SKM-1 (cell line): ENCODE data around the gene CNGB1.
A peak's percentile ranks its signal among the peaks of the same experiment; 100 is the strongest.

ENCODE experiments used
- DNase-seq: peaks from one replicate; lab custom pipeline; 2025; ENCODE audit not compliant: unreplicated experiment; lab: John Stamatoyannopoulos, UW

The CNGB1 gene

DNA sequence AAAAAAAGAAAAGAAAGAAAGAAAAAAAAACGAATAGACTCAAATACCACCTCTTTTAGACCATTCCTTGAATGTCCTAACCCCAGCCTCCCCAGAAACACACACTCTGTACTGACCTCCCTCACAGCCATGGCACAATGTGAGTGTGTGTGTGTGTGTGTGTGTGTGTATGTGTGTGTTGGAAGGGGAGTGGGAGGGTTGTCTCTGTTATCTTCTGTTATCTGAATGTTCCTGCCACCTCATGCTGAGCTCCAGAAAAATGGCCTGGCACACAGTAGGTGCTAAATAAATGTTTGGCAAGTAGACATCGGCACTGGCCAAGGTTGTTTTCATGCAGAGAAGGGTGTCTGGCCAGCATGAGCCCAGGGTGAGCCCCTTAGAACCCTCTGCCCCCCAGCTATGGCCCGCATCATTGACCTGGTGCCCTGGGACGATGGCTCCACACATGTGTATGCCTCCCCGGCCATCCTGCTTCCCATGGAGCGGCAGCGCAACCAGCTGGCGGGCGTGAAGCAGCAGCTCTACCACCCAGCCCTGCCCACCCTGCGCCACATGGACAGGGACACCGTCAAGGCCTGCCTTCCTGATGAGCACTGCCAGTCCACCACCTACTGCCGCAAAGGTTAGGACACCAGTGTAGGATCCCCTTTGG lies 6.6 kb upstream of the CNGB1 start:
- DNase-seq: no peak

DNA sequence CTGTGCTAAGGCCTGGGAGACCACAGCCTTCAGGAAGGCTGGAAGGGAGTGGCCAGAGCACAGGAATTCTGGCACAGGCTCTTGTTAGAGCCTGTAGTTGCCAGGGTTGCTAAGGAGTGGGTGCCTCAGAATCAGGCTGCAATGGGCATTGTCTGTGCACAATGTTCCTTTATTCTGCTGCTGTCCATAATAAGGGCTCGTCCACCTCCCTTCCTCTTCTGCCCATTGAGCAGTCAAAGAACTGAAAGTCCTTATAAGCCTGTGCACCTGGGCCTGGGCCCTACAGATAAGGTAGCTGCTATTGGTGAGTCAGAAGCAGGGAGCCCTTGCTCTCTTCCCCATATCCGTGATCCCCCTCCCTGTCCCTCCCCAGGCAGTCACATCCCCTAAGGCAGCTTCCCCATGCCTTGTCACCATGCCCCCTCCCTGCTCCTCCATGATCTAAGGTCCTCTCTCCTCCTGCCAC lies 5.4 kb upstream of the CNGB1 start:
- DNase-seq: no peak

DNA sequence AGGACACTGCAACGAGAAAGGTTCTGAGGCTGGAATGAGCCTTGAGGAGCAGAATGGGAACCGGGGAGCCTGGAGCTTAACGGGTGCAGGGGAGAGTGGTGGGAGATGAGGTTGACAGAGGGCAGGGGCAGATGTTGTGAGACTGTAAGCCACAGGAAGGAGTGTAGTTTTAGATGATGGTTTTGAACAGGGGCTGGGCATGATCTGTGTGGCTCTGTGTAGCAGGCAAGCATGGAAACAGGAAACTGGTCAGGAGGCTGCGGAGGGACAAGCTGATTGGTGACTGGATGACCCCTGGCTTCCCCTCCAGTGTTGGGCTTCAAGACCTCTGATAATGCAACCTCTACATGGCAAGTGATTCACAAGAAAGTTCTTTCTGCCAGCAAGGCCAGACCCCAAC lies 1.4 kb upstream of the CNGB1 start:
- no peak for DNase-seq

DNA sequence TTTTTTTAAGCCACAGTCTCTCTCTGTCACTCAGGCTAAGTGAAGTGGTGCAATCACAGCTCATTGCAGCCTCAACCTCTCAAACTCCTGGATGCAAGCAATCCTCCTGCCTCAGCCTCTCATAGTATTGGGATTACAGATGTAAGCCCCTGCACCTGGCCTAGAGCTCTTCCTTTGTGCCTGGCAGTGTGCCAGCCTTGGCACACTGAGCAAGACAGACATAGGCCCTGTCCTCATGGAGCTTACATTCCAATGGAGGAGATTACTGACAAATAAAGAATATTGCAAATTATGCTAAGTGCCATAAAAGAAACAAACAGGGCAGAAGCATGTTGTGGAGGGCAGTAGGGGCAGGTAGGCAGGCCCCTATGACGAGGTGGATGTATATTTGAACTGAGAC lies 920 bp upstream of the CNGB1 start:
- no peak for DNase-seq

DNA sequence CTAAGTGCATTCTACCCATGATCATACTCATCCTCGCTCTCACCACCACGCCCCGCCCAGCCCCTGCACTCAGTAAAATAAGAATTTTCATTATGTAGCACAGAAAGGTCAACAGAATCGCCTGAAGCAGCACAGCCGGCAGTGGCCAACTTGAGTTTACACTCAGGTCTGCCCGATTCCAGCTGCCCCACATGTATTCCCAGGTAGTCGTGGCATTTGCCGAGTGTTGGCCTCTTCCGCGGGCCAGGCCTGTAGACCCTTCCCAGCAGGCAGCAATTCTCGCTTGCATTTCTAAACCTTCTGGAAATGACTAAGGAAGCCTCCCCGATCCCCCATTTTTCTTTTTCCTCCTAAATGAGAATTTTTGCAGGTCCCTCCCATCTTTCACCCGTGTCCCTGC lies 609 bp downstream of the CNGB1 start:
- no peak for DNase-seq

DNA sequence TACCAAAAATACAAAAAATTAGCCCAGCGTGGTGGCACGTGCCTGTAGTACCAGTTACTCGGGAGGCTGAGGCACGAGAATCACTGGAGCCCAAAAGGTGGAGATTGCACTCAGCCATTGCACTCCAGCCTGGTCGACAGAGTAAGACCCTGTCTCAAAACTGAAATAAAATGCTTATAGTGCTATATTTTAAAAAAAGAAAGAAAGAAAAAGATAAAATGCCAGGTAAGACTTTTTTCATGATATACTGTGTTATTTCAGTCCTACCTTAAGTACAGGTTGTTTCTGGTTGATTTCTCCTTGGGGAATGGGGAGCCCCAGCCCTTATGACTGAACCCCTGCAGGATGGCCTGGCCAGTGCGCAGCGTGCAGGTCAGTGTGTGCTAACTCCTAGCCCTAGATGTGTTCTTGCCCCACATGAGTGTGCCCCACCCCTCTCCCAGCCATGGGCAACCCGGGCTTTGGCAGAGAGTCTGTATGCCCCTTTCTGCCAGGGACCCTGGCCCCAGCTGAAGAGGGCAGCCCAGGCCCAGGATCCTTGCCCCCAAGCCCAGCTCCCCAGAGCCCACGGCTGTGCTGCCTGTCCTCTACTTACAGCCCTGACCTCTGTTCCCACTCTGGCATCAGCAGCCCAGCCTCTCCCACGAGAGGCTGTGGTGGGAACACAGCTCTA lies 1.3 kb downstream of the CNGB1 start:
- DNase-seq: no peak

DNA sequence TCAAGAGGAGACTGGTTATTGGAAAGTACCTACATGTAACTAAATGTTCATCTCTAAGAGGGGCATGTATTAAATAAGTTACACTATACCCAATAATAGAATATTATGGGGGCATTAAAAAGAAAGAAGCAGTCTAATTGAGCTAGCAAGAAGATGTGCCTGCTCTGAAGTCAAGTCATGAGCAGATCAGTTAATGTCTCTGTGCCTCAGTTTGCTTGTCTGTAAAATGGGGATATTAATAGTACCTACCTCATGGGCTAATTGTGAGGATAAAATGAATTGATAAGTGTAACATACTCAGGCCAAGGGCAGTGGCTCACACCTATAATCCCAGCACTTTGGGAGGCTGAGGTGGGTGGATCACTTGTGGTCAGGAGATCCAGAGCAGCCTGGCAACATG lies 3.0 kb downstream of the CNGB1 start:
- DNase-seq: no peak

DNA sequence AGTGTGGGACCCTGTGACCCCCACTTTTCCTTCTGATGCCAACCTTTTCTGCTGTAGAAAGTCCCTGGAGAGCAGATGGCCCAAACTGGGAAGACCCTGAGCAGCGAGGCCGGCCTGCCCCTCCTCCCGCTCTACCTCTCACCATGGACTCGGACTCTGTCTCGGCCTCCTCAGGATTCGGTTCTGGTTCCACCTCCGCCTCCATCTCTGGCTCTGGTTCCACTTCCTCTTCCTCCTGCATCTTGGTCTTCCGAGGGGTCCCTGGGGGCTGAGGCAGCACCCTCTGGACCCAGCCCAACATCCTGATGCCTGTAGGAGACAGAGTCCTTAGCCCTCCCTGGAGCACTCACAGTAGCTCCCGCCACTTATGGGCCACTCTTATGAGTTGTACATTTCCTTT lies 3.9 kb downstream of the CNGB1 start:
- DNase-seq: no peak

DNA sequence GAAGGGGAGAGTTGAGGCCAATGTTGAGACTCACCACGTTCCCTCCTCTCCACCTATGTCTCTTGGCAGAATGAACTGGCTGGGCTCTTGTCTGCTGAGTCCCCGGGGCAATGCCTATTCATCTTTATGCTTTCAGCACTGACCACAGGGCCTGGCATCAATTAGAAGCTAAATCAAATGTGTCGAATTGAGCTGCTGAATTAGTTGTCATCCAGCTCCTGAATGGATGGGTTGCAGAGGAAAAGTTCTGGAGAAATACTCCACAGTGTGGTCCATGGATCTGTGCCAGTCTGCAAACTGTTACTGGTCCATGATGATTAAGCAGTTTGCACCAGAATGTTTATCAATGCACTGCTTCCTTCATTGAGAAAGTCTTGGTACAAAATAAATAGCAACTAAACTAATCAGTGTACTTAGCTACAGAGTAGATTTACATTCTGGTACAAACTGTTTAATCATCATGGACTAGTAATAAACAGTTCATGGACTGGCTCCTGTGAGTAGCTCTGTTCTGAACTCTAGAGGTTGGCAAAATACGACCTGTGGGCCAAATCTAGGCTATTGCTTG lies 4.6 kb downstream of the CNGB1 start:
- no peak for DNase-seq

DNA sequence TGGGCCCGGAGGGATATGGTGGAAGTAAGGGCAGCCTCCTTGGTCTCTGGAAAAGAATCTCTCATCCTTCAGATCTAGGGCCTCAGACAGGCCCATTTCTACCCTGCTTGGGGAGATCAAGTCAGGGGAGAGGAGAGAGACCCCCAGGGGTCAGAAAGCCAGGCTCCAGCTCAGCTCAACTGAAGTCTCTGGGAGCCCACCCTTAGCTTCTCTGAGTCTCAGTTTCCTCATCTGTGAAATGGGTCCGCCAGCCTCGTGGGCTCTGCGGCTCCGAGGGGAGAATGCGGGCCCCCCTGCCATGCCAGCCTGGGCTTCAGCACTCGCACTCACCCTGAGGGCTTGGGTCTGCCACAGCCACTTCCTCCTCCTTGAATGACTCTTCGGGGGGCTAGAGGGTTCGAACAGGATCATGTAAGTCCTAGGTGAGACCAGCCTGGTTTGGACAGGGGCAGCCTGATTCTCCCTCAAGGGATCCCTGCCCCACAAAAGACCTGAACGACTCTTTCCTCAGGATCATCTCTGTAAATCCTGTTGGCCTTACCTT lies 6.7 kb downstream of the CNGB1 start:
- no peak for DNase-seq

DNA sequence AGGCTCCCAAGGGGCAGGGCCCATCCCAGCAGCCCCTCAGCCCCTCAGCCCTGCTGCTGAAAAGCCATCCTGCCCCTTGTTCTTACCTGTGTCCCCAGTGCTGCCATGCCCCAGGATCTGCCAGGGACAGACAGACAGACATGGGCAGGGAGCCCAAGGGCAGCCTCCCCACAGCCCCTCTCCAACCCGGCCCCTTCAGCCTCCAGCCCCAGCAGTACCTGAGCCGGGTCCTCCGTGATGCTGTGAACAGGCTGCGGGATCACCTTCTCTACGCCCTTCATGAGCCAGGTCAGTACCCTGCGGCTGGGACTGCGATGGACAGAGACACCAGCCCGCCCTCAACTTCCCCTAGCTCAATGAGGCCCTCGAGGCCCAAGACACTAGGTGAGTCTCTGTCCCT lies 8.2 kb downstream of the CNGB1 start:
- no peak for DNase-seq

DNA sequence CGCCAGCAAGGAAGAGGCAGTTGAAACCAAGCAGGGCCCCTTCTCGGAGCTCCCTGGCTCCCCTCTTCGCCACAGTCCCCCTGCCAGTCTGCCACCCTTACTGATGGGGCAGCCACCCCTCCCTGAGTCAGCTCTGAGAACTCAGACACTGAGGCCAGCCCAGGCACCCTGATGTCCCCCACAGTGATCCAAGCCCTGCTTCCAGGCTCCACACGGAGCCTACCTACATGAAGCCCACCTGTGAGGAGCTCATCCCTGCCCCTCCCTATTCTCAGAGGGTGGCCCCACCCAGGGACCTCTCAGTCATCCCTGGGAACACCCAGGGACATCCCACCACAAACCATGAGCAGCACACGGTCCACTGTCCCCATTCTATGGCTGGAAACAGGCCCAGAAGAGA lies 8.9 kb downstream of the CNGB1 start:
- DNase-seq: no peak

DNA sequence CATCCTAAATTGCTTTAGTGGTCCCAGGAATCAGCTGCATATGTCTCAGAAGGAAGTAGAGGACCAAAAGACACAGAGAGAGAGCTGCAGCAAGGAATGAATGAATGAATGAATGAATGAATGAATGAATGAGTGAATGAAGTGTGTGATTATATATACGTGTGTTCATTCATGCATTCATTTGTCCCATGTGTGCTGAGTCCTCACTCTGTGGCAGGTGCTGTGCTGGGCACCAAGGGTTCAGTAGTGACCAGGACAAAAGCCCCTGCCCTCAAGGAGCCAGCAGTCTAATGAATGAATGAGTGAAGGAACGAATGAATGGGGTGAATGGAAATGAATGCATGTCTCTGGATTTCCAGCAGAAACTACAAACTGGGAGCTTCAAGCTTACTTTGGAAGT lies 9.4 kb downstream of the CNGB1 start:
- no peak for DNase-seq

DNA sequence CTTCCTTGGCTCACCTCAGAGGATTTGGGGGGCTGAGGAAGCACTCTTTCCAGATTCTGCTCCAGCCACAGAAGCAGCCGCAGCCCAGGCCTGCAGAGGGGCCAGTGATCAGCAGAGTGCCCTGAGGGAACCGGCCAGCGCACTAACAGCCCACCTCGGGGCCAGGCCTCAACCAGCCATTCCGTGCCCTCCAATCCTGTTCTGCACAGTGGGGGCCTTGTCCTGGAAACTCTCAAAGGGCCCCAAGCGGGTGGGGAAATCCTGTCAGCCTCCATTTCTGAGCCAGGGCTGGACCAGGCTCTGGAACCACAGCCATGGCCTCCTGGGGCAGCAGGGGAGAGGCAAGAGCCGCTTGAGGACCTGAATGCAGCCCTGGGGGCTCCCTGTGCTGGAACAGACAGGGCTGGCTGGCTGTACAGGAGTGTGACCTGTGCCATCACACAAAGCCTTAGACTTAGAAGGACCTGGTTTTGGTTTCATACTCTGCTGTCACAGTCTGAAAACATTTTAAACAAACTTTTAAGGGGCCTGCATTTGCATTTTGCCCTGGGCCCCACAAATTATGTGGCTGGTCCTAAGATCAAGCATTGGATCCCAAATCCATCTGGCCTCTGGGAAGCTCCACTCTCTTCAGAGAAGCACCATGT lies 10.0 kb downstream of the CNGB1 start:
- DNase-seq: no peak

DNA sequence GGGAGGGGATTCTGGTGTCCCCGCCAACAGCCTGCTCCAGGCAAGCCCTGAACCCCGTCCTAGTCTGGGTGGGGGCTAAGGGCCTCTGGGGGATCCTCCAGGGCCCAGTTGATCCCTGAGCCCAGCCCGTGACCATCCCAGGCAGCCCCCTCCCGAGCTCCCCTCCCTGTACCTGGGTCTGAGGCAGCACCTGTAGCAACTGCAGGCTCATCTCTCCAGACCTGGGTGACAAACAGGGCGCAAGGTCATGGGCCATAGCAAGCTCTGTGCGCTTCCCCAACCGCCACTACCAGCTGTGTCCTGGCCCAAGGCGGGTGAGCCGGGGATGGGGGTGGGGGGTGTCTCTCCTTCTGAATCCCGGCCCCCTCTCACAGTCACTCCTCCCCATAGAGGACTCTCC lies 10.6 kb downstream of the CNGB1 start:
- no peak for DNase-seq

DNA sequence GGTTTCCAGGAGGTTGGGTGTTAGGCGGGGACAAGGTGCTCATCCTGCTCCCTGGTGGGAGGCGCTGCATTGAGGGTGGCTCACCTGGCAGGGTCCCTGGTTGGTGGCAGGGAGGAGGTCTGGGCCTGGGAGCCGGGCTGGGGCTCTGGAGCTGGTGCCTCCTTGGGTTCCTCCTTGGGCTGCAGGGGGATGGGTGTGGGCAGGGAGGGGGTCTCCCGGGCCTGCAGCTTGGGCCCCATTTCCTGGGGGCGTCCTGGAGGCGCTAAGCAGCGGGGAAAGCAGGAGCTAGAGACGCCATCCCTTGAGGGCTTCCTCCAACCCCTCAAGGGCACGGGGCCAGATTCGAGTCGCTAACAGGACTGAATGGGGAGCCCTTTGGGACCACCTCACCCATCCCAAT lies 11.1 kb downstream of the CNGB1 start:
- DNase-seq: no peak

DNA sequence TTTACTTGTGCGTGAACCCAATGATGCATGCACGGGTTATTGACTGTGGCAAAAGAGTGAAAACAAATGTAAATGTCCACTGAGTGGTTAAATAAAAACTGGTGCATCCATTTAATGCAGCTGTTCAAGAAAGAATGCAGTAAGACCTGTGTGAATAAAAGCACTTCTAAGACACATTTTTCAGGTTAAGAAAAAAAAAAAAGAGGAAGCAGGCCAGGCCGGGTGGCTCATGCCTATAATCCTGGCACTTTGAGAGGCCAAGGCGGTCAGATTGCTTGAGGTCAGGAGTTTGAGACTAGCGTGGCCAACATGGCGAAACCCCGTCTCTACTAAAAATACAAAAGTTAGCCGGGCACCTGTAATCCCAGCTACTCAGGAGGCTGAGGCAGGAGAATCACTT lies 11.8 kb downstream of the CNGB1 start:
- peak; percentile 36 for DNase-seq

DNA sequence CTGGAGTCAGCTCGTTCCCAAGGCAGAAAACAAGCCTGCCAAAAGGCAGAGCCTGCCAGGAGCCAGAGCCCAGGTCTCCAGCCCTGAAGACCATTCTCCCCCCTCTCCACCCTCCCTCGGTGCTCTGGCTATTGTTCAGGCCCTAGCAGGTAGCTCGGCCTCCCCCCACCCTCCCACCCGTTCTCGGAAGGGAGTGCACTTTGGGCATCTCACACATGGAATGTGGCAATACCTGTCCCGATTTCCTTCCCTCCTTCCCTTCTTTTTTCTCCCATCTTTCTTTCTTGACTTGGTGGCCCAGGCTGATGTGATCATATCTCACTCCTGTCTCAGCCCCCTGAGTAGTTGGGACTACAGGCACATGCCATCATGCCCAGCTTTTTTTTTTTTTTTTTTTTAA lies 12.4 kb downstream of the CNGB1 start:
- DNase-seq: no peak

DNA sequence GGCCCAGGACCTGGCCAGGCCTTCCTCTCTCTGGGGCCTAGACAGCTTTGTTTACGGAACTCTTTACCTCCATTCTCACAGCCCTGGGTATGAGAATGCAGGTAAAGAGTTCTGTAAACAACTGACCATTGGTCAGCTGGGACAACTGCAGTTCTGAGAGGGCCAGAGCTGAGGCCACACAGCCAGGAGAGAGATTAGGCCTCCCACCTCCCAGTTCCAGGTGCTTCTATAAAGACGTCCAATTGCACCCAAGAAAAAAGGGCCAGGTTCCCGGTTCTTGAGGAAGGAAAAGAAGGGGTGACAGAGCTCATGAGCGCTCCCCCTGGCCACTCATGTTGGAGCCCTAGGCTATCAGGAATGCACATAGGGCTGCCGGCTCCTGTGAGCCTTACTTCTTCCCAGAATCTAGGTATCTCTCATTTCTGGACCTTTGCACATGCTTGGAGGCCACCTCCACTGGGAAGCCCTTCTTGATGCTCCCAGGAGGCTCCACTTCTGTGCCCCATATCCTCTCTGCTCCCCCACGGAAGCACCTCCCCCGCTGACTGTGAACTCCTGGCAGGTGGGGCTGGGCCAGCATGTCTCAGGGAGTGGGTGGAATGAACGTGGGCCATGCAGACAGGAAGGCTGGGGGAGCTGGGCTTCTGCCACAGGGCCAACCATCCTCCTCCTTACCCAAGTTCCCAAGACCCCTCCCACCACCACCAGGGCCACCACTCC lies 13.1 kb downstream of the CNGB1 start:
- no peak for DNase-seq

DNA sequence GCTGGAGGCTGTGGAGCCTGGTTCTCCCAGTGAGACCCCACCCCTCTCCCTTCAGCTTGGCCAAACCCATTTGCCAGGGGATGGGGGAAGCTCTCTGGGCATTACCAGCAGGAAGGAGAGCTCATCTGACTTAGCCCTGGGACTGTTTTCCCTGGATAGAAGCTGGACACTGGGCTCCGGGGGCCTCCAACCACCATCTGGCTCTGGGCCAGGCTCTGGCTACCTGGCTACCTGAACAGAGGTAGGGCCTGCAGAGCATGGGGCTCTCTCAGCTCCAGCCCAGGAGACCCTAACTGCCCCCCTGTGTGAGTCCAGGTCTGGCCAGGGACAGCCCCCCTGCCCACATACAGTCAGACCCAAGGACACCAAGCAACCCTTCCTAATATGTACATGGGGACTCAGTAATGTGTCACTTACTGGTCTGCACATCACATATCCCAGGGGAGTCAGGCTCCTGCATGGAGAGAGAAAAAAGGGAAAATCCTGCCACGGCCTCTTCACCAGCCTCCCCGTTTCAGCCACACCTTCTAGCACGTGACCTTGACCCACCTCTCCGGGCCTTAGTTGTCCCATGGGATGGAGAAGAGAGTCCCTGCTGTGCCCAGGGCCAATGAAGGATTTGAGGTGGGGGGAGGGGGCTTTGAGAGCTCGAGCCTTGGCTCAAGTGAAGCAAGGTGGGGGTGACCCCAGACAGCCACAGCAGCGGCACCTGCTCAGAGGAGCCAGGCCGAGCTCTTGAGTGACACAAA lies 13.8 kb downstream of the CNGB1 start:
- no peak for DNase-seq
